NCI-H128 (cell line): ENCODE data around the gene HOMER1.
"Not testable (repeated sequence)": the region's sequence is repeated elsewhere in the genome, so short reads cannot be mapped to it uniquely, and the experiment has no call there.

ENCODE experiments used
- DNase-seq: peaks from one replicate; lab custom pipeline; 2025; ENCODE audit not compliant: unreplicated experiment; lab: John Stamatoyannopoulos, UW

HOMER1 gene

GRCh38 chr5:79423296-79423695 is 90.6 kb downstream of the HOMER1 start:
- DNase-seq: no peak

GRCh38 chr5:79420248-79420647 is 93.7 kb downstream of the HOMER1 start:
- no peak for DNase-seq

GRCh38 chr5:79418276-79418675 is 95.7 kb downstream of the HOMER1 start:
- no peak for DNase-seq

GRCh38 chr5:79417495-79417894 is 96.4 kb downstream of the HOMER1 start:
- DNase-seq: no peak

DNA sequence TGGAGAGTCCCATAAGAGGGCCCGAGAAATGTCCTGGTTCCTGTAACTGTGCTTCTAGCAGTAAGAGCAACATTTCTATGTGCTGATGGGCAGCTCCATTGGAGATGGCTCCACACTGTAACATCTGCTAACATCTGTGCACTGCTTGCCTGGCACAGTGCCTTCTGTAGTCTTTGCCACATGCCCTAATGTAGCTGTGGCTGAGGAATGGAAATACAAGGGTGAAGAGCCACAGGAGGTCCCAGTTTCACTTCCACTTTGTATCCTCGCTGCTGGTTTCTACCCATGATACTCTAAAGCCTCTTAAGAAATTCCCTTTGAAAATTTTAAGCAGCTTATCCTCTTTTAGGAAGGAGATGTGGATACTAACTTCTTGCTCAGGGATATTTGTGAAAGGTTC is 97.4 kb downstream of the HOMER1 start:
- DNase-seq: no peak

- DNase-seq: no peak
Observed at GRCh38 chr5:79413112-79413511, 100.8 kb downstream of the HOMER1 start.

DNA sequence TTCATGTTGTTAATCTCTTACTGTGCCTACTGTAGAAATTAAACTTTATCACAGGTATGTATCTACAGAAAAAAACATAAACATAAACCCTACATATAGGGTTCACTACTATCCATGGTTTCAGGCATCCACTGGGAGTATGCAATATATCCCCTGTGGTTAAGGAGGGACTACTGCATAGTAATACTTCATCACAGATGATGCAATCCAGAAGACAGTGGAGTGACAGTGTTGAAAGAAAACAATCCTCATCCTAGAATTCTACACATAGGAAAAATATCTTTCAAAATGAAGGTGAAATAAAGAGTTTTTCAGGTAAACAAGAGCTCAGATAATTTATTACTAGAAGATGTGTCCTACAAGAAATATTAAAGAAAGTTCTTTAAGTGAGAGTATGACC is 105.9 kb downstream of the HOMER1 start:
- no peak for DNase-seq

- DNase-seq: no peak
Observed at GRCh38 chr5:79407591-79407990, 106.3 kb downstream of the HOMER1 start.

DNA sequence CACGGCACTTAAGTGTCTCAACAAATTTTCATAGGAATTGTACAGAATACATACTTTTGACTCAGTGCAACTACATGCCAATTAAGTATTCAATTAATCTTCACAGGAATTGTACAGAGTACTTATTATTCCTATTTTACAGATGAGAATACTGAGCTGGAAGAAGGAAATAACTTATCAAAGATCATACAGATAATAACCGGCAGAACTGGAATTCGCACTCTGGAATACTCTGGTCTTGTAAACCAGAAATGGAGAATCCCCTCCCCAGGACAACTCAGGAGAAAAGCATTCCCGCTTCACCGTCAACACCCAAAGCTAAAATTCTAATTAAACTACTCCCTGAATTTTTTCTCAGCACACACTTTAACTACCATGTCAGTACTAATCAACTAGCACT is 112.7 kb downstream of the HOMER1 start:
- no peak for DNase-seq

GRCh38 chr5:79399046-79399445 is 114.9 kb downstream of the HOMER1 start:
- no peak for DNase-seq

- no peak for DNase-seq
Observed at GRCh38 chr5:79397080-79397479, 116.9 kb downstream of the HOMER1 start.

DNA sequence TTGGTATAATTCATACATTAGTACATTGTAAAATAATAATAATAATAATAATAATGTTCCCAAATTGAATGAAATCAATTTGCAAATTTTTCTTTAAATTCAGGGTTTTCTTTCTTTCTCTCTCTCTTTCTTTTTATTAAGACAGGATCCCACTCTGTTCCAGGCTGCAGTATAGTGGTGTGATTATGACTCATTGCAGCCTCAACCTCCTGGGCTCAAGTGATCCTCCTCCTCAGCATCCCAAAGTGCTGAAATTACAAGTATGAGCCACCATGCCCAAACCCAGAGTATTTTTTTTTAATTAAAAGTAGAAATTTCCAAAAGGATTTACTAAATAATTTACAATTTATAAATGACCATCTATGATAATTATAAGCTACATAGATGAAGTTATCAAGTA is 117.7 kb downstream of the HOMER1 start:
- DNase-seq: no peak

DNA sequence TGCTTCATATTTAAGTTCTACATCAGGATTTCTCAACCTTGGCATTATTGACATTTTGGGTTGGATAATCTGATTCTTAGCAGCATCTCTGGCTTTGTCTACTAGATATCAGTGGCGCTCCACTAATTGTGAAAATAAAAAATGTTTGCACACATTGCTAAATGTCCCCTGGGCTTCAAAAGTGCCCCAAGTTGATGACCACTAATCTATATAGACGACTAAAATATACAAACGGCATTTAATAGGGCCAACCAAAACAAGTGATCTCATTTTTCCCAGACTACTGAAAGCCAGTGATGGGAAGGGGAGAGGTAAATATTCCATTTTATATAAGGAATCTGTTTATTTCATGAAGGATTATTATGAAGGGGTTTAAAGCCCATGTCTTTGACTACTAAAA is 118.6 kb downstream of the HOMER1 start:
- no peak for DNase-seq

GRCh38 chr5:79392776-79393175 is 121.2 kb downstream of the HOMER1 start:
- no peak for DNase-seq

- no peak for DNase-seq
Observed at GRCh38 chr5:79386679-79387078, 127.3 kb downstream of the HOMER1 start.

DNA sequence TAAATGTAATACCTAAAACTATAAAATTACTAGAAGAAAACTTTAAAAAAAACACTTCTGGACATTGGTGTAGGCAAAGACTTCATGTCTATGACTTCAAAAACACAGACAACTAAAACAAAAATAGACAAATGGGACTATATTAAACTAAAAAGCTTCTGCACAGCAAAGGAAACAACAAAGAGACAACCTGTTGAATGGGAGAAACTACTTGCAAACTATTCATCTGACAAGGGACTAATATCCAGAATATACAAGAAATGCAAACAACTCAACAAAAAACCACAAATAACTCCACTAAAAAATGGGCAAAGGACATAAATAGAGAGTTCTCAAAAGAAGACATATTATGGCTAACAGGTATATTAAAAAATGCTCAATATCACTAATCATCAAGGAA is 128.8 kb downstream of the HOMER1 start:
- DNase-seq: not testable (repeated sequence)

DNA sequence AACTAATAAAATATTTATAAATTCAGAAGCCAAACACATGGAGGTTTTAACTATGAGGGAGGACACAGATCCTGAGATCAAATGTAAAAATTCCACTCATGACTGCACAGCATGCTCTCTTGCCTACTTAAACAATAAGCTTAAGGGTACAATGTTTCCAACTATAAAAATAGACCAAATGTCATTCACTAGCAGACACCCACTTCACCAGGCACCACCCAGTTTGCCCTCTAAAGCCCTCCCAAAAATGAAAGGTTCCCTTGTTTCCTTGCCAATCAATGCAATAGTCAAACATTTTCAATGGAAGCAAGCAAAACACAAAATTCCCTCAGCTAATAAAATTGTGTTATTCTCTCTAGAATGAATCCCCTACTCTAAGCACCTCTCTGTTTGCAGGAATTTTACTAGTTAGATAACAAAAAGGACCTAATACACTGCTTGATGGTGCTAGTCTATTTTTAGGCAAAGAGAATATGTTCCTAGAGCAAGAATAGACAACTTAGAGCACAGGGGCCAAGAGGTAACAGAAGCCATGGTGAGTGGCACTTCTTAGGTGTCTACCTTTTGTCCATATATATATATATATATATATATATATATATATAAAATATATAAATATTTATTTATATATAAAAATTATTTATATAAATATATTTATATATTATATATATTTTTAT is 135.3 kb downstream of the HOMER1 start:
- no peak for DNase-seq

DNA sequence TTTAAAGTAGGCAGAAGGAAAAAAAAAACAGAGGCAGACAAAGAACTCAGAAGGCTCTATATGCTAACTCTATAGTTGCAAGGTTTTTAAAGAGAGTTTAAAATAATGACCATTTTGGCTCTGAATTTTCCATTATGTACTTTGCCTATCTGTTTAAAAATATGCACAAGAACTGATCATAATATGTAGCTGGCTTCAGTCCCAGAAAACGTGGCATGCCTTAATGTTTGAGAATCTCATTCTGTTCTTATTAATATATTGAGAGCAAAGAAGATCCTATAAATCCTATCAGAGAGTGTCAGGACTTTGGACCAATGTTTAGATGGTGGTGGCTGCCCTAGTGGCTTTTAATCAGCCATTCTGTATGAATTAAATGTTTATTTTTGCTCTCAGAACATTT is 156.5 kb downstream of the HOMER1 start:
- DNase-seq: no peak

- no peak for DNase-seq
Observed at GRCh38 chr5:79349881-79350280, 164.1 kb downstream of the HOMER1 start.

DNA sequence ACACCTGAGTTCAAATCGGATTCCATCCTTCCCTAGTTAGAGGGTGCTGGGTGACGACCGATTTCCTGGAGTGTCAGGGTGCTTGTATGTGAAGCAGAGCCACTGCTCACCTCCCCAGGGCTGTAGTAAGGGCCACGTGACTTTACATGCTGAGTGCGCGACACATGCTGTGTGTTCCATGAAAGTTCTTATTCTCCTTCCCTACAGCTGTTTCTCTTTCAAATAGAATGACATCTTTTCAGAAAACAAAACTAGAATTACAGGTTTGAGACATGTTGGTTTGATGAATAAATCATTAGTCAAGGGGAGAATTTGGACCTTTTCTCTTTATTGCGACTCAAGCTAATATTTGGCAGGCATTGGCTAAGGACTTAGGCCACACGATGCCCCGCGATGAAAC is 164.9 kb downstream of the HOMER1 start:
- no peak for DNase-seq

DNA sequence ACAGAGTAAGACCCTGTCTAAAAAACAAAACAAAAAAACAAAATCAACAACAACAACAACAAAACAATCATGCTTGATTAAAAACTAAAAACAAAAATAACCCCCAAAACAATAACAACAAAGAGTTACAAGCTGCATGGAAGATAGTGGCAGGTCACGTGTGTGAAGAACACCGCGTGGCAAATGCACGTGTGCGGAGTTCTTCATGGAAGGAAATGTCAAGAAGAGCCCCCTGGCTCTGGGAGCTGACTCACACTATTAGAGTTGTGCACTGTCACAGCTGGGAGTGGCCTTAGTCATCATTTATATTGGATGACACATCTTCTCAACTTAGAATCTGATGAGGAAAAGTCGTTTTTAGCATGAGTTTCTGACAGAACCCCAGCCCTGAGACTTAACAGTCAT is 167.5 kb downstream of the HOMER1 start:
- DNase-seq: no peak

DNA sequence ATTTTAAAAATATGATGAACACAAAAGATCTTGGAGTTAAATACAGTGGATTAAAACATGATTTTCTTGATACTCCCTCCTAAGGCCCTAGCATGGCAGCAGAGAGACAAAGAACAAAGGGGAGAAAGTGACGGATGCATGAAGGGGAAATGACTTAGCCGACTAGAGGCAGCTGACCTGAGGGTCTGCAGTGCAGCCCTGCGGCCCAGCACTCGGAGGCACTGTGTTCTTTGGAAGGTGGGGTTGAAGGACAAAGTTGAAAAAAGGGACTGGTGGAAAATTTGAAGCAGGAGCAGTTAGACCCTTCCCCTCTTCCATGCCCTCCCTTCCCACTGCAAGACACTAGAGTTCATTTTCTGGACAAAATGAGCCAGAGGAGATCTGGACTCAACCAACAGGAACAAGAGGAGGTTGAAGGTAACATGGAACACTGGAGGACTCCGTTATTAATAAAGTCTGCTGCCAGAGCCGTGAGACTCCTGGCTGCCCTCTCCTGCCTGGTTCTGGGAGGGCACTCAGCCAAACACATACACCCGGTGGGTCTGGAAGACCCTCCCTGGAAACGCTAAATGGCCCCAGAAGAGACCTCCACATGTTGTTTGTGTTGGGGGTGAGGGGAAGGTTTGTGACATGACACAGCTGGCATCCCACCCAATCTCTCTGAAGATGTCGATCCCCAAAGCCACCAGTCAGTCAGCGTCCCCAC is 179.9 kb downstream of the HOMER1 start:
- no peak for DNase-seq

DNA sequence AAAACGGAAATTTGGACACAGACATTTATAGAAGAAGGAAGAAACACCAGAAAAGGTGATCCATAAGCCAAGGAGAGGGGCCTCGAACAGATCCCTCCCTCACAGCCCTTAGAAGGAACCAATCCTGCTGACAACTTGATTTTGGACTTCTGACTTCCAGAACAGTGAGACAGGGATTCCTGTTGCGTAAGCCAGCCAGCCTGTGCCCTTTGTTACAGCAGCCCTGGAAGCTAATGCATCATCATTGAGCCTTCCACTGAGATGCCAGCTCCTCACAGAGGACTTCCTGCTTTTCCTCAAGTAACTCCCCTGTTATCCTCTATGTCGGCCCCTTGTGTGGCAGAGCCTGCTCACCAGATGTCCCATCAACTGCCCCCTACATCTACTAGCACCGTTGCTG is 183.9 kb downstream of the HOMER1 start:
- DNase-seq: no peak
